Measurements from ENCODE around the gene CARD10.

The CARD10 gene

GRCh38 chr22:37501610-37502341 is 17.4 kb downstream of the CARD10 start:
- DNase-seq: peak; percentile 9

GRCh38 chr22:37500745-37501609 is 18.2 kb downstream of the CARD10 start:
- no peak for DNase-seq

DNA sequence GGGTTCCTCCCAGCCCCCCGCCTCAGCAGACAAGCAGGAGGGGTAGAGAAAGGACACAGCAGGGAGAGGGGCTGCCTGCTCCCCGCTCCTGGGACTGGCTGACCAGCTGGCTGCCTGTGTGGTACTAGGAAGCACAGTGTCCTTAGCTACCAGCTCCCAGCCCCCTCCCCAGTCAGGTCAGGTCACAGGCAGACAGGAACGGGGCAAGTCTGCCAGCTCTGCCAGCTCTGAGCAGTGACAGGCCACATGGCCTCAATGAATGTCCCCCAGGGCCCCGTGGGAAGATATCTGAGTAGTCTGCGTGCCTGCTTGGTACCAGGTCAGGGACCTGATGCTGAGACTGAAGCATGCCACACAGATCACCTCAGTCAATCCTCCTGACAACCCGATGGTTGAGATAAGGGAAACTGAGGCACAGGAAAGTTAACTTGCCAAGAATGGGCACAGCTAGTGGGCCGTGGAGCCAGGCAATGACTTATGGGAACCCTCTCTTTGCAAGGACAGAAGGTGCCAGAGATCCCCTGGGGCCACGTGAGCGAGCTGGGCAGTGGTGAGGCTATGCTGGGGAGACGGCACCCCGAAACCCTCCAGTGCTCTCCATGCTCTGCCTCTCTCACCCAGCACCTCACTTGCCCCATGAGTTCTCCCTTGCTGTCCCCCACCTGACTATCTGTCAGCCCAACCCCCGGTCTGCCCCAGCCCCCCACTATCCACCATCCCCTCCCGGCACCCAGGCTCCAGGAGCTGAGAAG is 19.2 kb downstream of the CARD10 start:
- no peak for DNase-seq

DNA sequence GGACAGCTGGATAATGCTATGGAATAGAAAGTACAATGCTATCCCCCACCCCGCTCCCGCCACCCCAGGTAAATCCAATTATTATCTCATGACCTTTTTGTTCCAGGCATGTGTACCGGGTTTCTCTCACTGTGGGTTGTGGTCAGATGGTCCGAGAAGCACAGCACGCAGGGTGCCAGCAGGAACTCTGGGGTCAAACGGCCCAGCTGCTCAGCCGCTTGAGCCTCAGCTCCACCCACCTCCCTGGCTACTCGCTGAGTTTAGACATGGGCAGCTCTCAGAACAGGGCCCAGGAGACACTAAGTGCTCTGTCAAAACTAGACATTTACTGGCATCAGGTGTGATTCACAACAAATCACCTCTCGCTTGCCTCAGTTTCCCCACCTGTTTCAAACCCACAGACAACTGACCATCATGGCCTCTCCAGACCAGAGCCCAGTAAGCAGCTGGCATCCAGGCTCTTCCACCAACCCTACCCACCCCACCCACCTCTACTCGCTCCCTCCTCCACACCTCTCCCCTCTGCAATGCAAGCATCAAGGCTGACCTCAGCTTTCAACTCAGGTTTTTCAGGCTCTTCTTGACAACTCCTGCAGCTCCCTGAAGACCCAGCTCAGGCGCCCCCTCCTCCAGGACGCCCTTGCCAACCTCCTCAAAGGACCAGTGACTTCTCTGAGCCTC is 20.0 kb downstream of the CARD10 start:
- no peak for DNase-seq

DNA sequence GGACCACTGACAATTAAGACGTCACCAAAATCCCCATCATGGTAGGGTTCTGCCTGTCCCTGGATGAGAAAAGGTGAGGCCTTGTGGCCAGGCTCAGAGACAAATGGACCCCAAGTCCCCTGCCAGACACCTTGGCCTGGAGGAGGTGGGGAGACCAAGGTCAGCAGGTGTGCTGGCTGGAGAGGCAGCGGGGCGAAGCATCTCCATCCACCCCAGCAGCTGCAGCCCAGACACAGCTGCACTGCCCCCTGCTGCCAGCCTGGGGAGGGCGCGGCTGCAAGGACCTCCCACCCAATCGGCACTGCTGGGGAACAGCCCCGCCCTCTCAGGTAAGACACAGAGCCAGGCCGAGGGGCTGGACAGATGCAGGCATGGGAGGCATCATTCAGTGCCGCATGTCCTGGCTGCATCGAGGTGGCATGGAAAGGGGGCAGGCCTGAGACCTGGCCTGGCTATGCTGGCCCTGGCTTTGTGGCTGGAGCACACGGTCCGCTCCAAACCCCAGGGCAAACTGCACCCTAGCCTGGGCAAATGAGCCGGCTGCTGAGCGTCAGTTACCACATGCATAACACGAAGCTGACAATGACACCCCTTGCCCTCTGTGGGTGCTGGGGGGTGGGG is 20.8 kb downstream of the CARD10 start:
- no peak for DNase-seq

DNA sequence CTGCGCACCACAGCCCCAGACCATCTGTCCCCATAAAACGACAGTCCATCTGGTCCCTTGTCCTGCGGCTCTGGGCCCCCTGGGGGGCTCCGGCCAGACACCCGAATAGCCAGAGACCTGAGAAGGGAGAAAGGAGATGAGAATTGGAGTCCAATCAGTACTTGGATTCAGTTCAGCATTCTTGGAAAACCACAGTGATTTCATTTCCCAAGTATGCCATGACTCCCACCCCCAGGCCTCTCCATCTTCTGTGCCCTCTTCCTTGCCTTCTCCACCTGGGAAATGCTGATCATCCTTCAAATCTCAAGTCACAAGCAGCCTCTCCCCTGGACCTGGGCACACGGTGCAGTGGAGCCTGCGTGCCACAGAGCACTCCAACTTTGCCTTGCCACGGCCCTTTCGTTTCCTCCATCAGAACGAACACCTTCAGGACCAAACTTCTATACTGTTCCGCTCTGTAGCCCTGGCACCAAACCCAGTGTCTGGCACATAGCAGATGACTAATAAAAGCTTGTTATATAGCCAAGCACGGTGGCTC is 22.1 kb downstream of the CARD10 start:
- no peak for DNase-seq

DNA sequence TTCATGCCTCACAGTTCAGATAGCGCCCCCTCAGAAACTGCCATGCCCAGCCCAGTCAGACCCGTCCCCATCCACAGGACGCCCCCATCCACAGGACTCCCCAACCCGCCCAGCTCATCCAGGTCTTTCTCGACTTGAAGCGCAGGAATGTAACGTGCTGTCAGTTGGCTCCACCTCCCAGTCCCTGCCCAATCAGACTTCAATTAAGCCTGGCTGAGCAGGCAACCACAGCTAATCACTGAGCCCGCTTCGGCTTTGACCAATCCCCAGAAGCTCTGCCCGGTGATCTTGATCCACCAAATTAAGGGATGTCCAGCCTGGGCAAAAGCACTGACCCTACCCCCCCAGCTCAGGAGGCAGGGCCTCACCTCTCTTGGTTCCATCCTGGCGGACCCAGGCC is 22.6 kb downstream of the CARD10 start:
- no peak for DNase-seq

DNA sequence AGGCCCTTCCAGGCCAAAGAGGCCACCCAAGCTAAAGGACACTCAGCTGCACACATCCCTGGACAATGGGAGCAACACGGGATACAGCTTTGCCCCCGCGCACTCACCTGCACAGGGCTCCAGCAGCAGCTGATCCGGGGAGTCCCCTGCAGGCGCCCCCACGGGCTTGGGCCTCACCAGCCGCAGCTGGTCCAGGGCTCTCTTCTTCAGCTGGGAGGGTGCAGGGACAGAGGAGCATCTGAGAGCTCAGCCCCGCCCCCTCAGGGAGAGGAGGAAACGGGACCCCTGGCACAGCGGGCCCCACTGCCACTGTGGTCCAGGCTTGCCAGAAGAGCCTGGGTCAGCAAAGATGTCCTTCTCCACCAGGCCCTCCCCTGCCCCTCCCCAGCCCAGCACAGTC is 25.2 kb downstream of the CARD10 start:
- DNase-seq: no peak

- no peak for DNase-seq
These were observed 26.5 kb downstream of the CARD10 start for GRCh38 chr22:37492428-37493344.

DNA sequence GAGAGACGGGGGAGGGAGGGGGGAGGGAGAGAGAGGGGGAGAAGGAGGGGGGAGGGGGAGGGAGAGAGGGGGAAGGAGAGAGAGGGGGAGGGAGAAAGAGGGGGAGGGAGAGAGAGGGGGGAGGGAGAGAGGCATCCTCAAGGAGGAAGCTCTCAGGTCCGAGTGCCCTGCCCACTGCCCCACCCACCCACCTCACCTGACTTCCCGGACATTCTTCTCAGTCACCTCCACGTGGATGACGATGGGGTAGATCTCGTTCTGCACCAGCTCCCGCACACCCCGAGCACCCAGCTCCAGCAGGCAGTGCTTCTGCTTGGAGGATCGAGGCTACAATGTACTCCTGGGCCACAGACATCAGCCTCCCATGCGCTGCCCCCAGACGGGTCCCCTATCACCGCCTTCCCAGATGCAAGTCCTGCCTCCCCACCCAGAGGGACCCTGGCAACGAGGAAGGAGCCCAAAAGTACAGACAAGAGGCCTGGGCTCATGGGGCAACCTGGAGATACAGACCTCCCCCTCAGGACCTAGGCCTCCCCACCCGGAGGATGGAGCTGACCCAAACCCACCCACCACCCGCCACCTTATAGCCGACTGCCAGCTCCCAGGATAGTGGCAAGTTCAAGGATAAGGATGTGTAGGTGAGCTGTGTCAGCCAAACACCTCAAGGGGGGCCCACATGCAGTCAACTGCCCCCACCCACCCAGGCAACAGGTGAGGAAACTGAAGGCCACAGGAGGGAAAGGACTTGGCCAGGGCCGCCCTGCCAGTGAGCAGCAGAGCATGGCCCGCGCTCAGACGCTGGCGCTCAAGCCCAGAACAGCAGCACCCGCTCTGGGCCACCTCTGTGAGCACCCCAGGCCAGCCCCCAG is 27.4 kb downstream of the CARD10 start:
- no peak for DNase-seq

DNA sequence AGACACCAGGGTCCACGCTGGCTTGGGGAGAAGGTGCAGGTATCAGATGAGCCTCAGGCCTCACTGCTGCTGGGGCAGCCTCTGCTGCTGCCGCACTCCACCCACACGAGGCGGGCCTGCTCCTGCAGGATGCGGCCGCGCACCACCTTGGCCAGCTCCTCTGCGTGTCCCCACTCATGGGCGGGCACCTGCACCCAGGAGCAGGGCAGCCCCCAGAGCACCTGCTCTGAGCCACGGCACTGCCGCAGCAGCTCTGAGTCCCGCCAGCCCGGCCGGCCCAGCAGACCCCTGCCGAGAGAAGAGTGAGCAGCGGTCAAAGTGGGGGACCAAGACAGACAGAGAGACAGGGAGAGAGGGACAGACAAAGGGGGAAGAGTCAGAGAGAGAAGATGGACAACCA is 28.1 kb downstream of the CARD10 start:
- no peak for DNase-seq

DNA sequence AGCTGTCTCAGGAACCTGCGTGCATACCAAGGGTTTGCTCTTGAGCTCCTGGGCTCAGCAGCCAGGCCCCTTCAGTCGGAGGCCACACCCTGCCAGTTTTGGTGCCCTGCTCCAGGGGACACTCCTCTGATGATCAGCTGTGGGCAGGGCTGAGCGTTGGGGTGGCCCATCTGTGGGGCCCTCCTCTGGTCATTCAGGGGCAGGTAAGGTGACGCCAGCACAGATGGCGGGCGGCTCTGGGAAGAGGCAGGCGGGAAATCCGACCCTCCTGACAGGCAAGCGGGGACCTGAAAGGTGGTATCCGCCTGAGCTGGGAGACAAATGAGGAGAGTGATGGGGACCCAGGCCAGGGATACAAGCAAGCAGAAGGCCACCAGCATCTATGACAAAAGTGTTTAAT is 29.2 kb downstream of the CARD10 start:
- DNase-seq: no peak

- no peak for DNase-seq
These were observed 30.7 kb downstream of the CARD10 start for GRCh38 chr22:37488337-37489135.

GRCh38 chr22:37487571-37487970 is 31.6 kb downstream of the CARD10 start:
- DNase-seq: no peak

GRCh38 chr22:37487129-37487528 is 32.1 kb downstream of the CARD10 start:
- DNase-seq: no peak

- peak; percentile 3 for DNase-seq
These were observed 32.9 kb downstream of the CARD10 start, which contains the start of gene MFNG for GRCh38 chr22:37486224-37486845. TSS of gene MFNG (minus strand) at chr22:37486384. CDS start at chr22:37486177, 207 bp downstream.

- DNase-seq: no peak
These were observed 33.6 kb downstream of the CARD10 start for GRCh38 chr22:37485395-37486223.

Measured in NCI-H748 treated with DMSO at 0.1 percent for 48 hours (cell line).